ENCODE results near the gene SSH2.

SSH2 gene

DNA sequence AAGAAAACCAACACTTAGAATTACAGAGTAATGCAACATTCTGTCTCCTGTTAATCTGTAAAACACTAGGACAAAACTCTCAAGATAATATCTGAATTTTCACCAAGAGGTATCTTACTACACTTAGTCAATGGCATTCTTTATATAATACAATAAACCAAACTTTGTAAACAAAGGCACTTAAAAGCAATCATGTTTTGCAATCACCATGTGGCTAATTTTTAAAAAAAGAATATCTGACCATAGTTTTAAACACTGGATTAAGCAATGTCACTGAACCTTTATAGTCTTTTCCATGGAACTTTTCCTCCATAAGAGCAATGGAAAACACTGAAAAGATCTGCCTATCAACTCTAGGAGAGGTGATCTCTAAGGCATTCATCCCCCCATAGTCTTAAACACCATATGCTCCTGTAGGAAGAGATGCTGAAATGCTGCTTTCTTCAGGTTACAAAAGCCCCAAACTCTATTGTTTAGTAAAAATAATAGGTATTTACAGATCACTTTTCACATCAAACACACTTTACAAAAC is 163.2 kb downstream of the SSH2 start:
- H3K9me3 ChIP-seq (ENCODE audit: control insufficient read depth in 1 of 2, low read length in 2 of 2), result no peaks in the 10 kb centered on the region
- no peak overlapping the region for H3K4me3 ChIP-seq (ENCODE audit: low read depth in 1 of 2, low read length in 2 of 2)
- no peaks in the 10 kb centered on the region for H3K4me1 ChIP-seq (ENCODE audit: control insufficient read depth in 1 of 2, insufficient read depth in 2 of 2, low read length in 2 of 2)
- H3K27me3 ChIP-seq (ENCODE audit: control insufficient read depth in 1 of 2, insufficient read depth in 2 of 2, low read length in 2 of 2), result no peaks in the 10 kb centered on the region
- H3K9ac ChIP-seq (ENCODE audit: low read depth in 1 of 2, low read length in 2 of 2), result no peak overlapping the region
- no peaks in the 10 kb centered on the region for H3K36me3 ChIP-seq (ENCODE audit: control insufficient read depth in 1 of 2, insufficient read depth in 2 of 2, low read length in 2 of 2)
- H3K27ac ChIP-seq (ENCODE audit: low read depth, low read length), result no peak overlapping the region

- no peak overlapping the region for H3K9ac ChIP-seq (ENCODE audit: low read depth in 1 of 2, low read length in 2 of 2)
- H3K27ac ChIP-seq (ENCODE audit: low read depth, low read length), result no peak overlapping the region
- no peaks in the 10 kb centered on the region for H3K27me3 ChIP-seq (ENCODE audit: control insufficient read depth in 1 of 2, insufficient read depth in 2 of 2, low read length in 2 of 2)
- no peaks in the 10 kb centered on the region for H3K9me3 ChIP-seq (ENCODE audit: control insufficient read depth in 1 of 2, low read length in 2 of 2)
- H3K4me1 ChIP-seq (ENCODE audit: control insufficient read depth in 1 of 2, insufficient read depth in 2 of 2, low read length in 2 of 2), result peaks cover 0 to 6% of the 10 kb centered on the region in 2 donors
- H3K36me3 ChIP-seq (ENCODE audit: control insufficient read depth in 1 of 2, insufficient read depth in 2 of 2, low read length in 2 of 2), result no peaks in the 10 kb centered on the region
- H3K4me3 ChIP-seq (ENCODE audit: low read depth in 1 of 2, low read length in 2 of 2), result no peak overlapping the region
Measured at GRCh38 chr17:29764748-29765147, 165.3 kb downstream of the SSH2 start.

GRCh38 chr17:29764217-29764616 is 165.8 kb downstream of the SSH2 start:
- Histone ChIP-seq H3K36me3 (ENCODE audit: control insufficient read depth in 1 of 2, insufficient read depth in 2 of 2, low read length in 2 of 2) (no peaks in the 10 kb centered on the region), H3K4me1 (ENCODE audit: control insufficient read depth in 1 of 2, insufficient read depth in 2 of 2, low read length in 2 of 2) (peaks cover 0 to 6% of the 10 kb centered on the region in 2 donors), H3K27me3 (ENCODE audit: control insufficient read depth in 1 of 2, insufficient read depth in 2 of 2, low read length in 2 of 2) (no peaks in the 10 kb centered on the region), H3K4me3 (ENCODE audit: low read depth in 1 of 2, low read length in 2 of 2) (no peak overlapping the region), H3K9ac (ENCODE audit: low read depth in 1 of 2, low read length in 2 of 2) (no peak overlapping the region), H3K27ac (ENCODE audit: low read depth, low read length) (no peak overlapping the region), H3K9me3 (ENCODE audit: control insufficient read depth in 1 of 2, low read length in 2 of 2) (no peaks in the 10 kb centered on the region)

- Histone ChIP-seq H3K27me3 (ENCODE audit: control insufficient read depth in 1 of 2, insufficient read depth in 2 of 2, low read length in 2 of 2) (no peaks in the 10 kb centered on the region), H3K9ac (ENCODE audit: low read depth in 1 of 2, low read length in 2 of 2) (no peak overlapping the region), H3K9me3 (ENCODE audit: control insufficient read depth in 1 of 2, low read length in 2 of 2) (no peaks in the 10 kb centered on the region), H3K4me3 (ENCODE audit: low read depth in 1 of 2, low read length in 2 of 2) (no peak overlapping the region), H3K4me1 (ENCODE audit: control insufficient read depth in 1 of 2, insufficient read depth in 2 of 2, low read length in 2 of 2) (peaks cover 0 to 6% of the 10 kb centered on the region in 2 donors), H3K27ac (ENCODE audit: low read depth, low read length) (no peak overlapping the region), H3K36me3 (ENCODE audit: control insufficient read depth in 1 of 2, insufficient read depth in 2 of 2, low read length in 2 of 2) (no peaks in the 10 kb centered on the region)
Measured at GRCh38 chr17:29763273-29763672, 166.8 kb downstream of the SSH2 start.

- Histone ChIP-seq H3K27me3 (ENCODE audit: control insufficient read depth in 1 of 2, insufficient read depth in 2 of 2, low read length in 2 of 2) (no peaks in the 10 kb centered on the region), H3K36me3 (ENCODE audit: control insufficient read depth in 1 of 2, insufficient read depth in 2 of 2, low read length in 2 of 2) (no peaks in the 10 kb centered on the region), H3K9ac (ENCODE audit: low read depth in 1 of 2, low read length in 2 of 2) (peak overlapping the region; percentile 40 to 67), H3K9me3 (ENCODE audit: control insufficient read depth in 1 of 2, low read length in 2 of 2) (no peaks in the 10 kb centered on the region), H3K27ac (ENCODE audit: low read depth, low read length) (peak overlapping the region; percentile 82), H3K4me3 (ENCODE audit: low read depth in 1 of 2, low read length in 2 of 2) (peak overlapping the region; percentile 79 to 81), H3K4me1 (ENCODE audit: control insufficient read depth in 1 of 2, insufficient read depth in 2 of 2, low read length in 2 of 2) (peaks cover 0 to 6% of the 10 kb centered on the region in 2 donors)
Measured at GRCh38 chr17:29761040-29761761, 168.8 kb downstream of the SSH2 start.

- peaks cover 0 to 6% of the 10 kb centered on the region in 2 donors for H3K4me1 ChIP-seq (ENCODE audit: control insufficient read depth in 1 of 2, insufficient read depth in 2 of 2, low read length in 2 of 2)
- no peaks in the 10 kb centered on the region for H3K36me3 ChIP-seq (ENCODE audit: control insufficient read depth in 1 of 2, insufficient read depth in 2 of 2, low read length in 2 of 2)
- H3K9me3 ChIP-seq (ENCODE audit: control insufficient read depth in 1 of 2, low read length in 2 of 2), result no peaks in the 10 kb centered on the region
- peak overlapping the region; percentile 82 for H3K27ac ChIP-seq (ENCODE audit: low read depth, low read length)
- H3K4me3 ChIP-seq (ENCODE audit: low read depth in 1 of 2, low read length in 2 of 2), result peak overlapping the region; percentile 79 to 81
- H3K9ac ChIP-seq (ENCODE audit: low read depth in 1 of 2, low read length in 2 of 2), result peak overlapping the region; percentile 40 to 67
- H3K27me3 ChIP-seq (ENCODE audit: control insufficient read depth in 1 of 2, insufficient read depth in 2 of 2, low read length in 2 of 2), result no peaks in the 10 kb centered on the region
Measured at GRCh38 chr17:29760279-29761039, 169.6 kb downstream of the SSH2 start.

DNA sequence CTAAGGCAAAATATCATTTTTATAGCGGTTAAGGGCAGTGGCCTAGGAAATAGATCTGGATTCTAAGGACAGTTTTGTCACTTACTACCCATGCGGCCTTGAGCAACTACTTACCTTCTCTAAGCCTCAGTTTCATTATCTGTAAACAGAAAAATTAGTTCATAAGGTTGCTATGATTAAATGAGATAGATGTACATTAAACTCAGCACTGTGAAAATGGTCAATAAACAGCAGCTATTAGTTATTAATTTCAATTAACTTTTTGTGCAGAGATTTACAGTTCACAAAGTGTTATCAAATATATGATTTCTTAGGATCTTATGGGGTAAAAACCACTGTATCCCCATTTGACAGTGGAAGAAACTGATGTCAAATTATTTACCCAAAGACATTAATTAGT is 171.8 kb downstream of the SSH2 start:
- Histone ChIP-seq H3K36me3 (ENCODE audit: control insufficient read depth in 1 of 2, insufficient read depth in 2 of 2, low read length in 2 of 2) (peaks cover 0 to 2% of the 10 kb centered on the region in 2 donors), H3K27ac (ENCODE audit: low read depth, low read length) (no peak overlapping the region), H3K4me3 (ENCODE audit: low read depth in 1 of 2, low read length in 2 of 2) (no peak overlapping the region)

GRCh38 chr17:29757788-29758187 is 172.2 kb downstream of the SSH2 start:
- H3K4me3 ChIP-seq (ENCODE audit: low read depth in 1 of 2, low read length in 2 of 2), result no peak overlapping the region
- H3K27me3 ChIP-seq (ENCODE audit: control insufficient read depth in 1 of 2, insufficient read depth in 2 of 2, low read length in 2 of 2), result no peaks in the 10 kb centered on the region
- no peaks in the 10 kb centered on the region for H3K9me3 ChIP-seq (ENCODE audit: control insufficient read depth in 1 of 2, low read length in 2 of 2)
- H3K4me1 ChIP-seq (ENCODE audit: control insufficient read depth in 1 of 2, insufficient read depth in 2 of 2, low read length in 2 of 2), result peaks cover 0 to 6% of the 10 kb centered on the region in 2 donors
- no peak overlapping the region for H3K9ac ChIP-seq (ENCODE audit: low read depth in 1 of 2, low read length in 2 of 2)
- H3K36me3 ChIP-seq (ENCODE audit: control insufficient read depth in 1 of 2, insufficient read depth in 2 of 2, low read length in 2 of 2), result peaks cover 0 to 4% of the 10 kb centered on the region in 2 donors
- H3K27ac ChIP-seq (ENCODE audit: low read depth, low read length), result no peak overlapping the region

More for the DNA sequence above, 171.8 kb downstream of the SSH2 start:
- Histone ChIP-seq H3K4me1 (ENCODE audit: control insufficient read depth in 1 of 2, insufficient read depth in 2 of 2, low read length in 2 of 2) (peaks cover 0 to 6% of the 10 kb centered on the region in 2 donors), H3K27me3 (ENCODE audit: control insufficient read depth in 1 of 2, insufficient read depth in 2 of 2, low read length in 2 of 2) (no peaks in the 10 kb centered on the region), H3K9ac (ENCODE audit: low read depth in 1 of 2, low read length in 2 of 2) (no peak overlapping the region), H3K9me3 (ENCODE audit: control insufficient read depth in 1 of 2, low read length in 2 of 2) (no peaks in the 10 kb centered on the region)

DNA sequence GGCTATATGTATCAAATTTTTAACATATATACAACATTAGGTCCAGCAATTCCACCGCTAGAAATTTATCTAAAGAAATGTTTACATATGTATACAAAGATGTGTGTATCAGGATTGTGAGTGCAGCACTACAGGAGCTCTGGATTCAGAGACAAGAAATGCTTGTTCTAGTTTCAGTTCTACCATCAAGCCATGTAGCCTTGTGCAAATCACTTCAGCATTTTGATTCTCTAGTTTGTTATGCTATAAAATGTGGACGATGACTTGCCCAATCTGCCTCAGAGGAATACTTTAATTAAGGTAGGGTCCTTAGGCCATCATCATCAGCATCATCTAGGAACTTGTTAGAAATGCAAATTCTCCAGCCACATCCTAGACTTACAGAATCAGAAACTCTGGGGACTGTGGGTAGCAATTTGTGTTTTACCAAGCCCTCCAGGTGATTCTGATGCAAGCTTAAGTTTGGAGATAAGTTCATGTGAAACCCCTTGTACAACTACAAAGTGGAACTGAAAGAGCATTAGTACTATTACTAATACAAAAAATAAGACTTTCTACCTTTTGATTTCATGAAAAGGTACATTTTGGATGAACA is 176.1 kb downstream of the SSH2 start:
- Histone ChIP-seq H3K4me3 (ENCODE audit: low read depth in 1 of 2, low read length in 2 of 2) (no peak overlapping the region), H3K36me3 (ENCODE audit: control insufficient read depth in 1 of 2, insufficient read depth in 2 of 2, low read length in 2 of 2) (peaks cover 0 to 8% of the 10 kb centered on the region in 2 donors), H3K27ac (ENCODE audit: low read depth, low read length) (no peak overlapping the region), H3K9ac (ENCODE audit: low read depth in 1 of 2, low read length in 2 of 2) (no peak overlapping the region), H3K27me3 (ENCODE audit: control insufficient read depth in 1 of 2, insufficient read depth in 2 of 2, low read length in 2 of 2) (no peaks in the 10 kb centered on the region), H3K9me3 (ENCODE audit: control insufficient read depth in 1 of 2, low read length in 2 of 2) (no peaks in the 10 kb centered on the region), H3K4me1 (ENCODE audit: control insufficient read depth in 1 of 2, insufficient read depth in 2 of 2, low read length in 2 of 2) (no peaks in the 10 kb centered on the region)

Data from duodenal mucosa (tissue), 2 donors.